GM21576 (cell line): ENCODE results near the gene ZNHIT6.
"Not testable (repeated sequence)": the region's sequence is repeated elsewhere in the genome, so short reads cannot be mapped to it uniquely, and the experiment has no call there.

ENCODE experiments used
- ATAC-seq: cut with Tn5 transposase; IDR thresholded peaks from one replicate; pipeline ENCODE4 v1.9.1; 2021; ENCODE audit warnings: mild to moderate bottlenecking, moderate library complexity; ENCODE audit not compliant: unreplicated experiment

ZNHIT6 gene

DNA sequence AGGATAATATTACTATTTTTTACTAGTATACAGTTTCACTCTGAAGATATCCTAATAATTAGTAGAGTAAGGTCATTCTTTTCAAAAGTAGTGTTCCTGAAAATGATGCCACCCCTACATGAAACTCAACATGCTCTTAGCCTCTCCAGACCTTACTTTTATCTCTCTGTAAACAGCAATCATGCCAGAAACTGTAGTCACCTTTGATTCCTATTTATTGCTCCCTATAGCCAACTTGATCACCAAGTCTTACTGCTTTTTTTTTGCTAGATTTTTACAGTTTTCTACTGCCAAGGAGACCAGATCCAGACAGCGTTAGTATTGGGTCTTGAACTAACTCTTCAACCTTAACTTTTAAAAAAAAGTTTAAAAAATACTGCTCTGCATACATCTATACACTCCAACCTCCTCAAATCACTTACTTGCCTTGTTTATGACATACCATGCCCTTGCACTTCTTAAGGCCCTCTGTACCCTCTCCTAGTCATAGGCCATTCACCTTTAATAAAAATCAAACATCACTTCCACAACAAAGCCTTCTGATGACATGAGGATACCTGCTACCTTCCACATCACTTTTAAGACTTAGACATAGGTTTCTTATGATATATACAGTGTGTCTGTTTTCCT, 36.1 kb downstream of the ZNHIT6 start:
- ATAC-seq, result no peak

DNA sequence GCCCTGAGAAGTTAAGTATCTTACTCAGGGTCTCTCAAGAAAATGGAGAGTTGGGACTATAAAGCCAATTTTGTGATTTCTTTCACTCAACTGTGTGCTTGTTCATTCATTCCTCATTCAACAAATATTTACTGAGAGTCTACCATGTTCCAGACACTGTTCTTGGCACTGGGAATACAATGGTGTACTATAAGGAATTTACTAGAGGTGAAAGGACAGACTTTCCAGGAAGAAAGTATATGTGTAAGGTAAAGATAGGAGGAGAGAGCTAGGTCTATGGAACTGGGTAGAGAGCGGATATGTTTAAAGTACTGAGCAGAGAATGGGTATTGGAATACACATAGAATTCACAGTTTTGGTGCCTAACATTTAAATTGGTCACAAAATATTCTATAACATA, 42.3 kb downstream of the ZNHIT6 start:
- no peak for ATAC-seq

DNA sequence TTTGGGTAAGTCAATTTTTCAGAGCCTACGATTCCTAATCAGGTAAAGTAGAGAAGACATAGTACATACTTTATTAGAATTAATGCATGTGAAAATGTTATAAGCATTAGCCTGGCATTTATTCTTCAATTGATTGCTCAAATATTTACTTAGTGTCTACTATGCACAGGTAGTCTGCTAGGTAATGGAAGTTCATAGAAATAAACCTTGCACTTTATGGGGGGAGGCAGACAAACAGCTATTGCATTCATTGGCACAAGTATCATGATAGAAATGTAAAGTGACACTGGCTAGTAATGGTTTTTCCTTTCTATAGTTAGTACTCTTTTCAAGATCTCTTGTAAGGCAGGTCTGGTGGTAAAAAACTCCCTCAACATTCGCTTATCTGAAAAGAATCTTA, 44.9 kb downstream of the ZNHIT6 start:
- no peak for ATAC-seq

- ATAC-seq, result no peak
These were observed 46.5 kb downstream of the ZNHIT6 start for GRCh38 chr1:85661767-85662166.

DNA sequence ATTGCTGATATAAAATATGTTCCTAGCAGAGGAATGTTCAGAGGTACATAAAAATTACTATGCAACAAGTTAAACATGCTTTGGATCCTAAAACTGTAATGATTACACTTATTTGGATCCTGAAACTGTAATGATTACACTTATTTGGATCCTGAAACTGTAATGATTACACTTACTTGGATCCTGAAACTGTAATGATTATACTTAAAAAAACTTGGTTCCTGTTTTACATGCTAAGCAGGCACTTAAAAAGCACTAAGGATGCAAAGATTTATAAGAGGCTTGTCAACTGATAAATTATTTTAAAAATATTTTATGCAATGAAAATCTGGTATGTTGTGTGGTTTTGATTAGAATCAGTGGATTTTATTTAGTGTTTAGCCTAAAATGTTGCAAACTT, 47.7 kb downstream of the ZNHIT6 start:
- ATAC-seq, result no peak

GRCh38 chr1:85659174-85659573, 49.1 kb downstream of the ZNHIT6 start:
- no peak for ATAC-seq

DNA sequence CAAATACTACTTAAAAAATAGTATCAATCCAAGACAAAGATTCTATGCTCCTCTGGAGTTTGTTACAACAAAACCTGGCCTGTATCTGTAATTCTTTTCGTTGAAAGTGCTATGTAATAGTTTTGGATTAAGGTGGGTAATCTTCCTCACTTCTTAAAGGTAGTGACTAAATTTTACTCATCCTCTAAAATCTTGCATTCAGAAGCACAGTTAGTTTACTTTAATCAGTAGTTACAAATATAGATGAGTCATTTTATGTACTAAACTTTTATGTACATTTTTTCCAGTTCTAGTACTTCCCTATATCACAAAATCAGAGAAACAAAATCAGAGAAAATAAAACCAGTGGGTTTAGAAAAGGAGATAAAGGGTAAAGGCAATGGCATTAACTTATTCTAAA, 51.3 kb downstream of the ZNHIT6 start:
- no peak for ATAC-seq

GRCh38 chr1:85656256-85656655, 52.0 kb downstream of the ZNHIT6 start:
- no peak for ATAC-seq

DNA sequence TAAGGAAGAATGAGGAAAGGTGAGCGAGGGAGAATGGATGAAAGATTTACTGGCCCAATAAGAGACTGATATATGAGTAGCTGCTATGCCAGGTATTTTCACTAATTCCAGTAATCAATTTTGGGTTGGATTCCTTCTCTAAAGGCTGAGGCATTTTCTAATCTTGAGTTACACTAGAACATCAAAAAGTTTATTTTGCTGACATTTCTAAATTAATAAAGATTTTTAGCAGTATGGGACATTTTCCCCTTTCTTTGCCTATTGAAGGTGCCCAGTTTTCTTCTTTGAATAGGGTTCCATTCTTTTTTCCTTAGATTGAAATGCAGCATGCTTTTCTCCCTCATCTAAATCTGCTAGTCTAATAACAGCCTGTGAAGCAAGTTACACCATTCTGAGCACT, 52.9 kb downstream of the ZNHIT6 start:
- no peak for ATAC-seq

DNA sequence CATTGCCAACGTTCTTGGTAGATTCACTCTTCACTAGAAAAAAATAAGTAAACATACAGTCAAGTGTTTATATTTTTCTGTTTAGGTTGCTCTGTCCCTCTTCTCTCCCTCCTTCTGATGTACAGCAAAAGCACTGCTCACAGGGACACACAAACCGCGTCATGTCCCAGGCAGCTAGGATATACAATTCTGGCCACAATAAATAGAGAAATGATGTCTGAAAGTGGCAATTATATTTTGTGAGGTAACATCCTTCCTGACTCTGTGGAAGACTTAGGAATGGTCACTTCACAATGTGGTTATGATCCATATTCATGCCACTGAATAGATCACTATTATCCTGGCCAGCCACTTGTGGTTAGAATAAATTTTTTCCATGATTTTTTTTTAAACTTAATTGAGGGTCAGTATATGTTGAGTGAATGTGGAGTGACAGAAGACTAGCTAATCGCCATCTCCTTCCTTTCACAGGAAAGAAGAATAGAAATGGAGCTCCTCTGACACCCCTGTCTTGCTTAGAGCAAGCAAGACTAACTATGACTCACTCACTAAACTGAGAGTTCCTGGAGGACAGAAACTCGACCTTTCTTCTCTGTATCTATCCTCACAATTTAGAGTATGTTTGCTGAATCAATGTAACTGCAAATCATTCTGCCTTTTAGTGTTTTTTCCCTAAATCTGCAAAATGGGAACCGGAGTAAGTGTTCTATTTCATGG, 54.0 kb downstream of the ZNHIT6 start:
- no peak for ATAC-seq

DNA sequence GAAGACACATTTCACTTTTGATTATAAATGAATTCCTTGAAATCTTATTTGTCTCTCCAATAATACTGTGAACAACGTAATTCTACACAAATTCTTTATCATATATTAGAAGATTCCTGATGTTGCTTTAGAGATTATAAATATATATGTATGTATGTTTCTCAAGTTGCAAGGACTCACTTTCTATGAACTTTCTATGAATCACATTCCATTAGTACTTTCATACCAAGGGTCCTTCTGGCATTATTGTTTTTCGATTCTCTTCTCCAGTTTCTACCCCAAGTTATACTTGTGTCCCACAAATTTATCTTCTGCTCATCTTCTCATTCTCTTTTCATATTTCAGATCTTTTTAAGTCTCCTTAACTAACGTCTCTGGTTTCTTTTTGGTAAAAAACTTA, 55.9 kb downstream of the ZNHIT6 start:
- ATAC-seq, result no peak

DNA sequence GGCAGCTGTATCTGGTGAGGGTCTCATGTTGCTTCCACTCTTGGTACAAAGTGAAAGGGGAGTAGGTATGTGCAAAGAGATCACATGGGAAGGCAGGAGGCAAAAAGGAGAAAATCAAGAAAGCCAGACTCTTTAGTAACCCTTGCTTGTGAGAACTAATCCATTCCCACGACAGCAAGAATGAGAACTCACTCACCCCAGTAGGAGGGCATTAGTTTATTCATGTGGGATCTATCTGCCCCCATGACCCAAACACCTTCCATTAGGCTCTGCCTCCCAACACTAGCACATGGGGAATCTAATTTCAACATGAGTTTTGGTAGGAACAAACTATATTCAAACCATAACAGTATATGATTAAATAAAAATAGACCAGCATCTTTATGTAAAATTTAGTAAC, 57.6 kb downstream of the ZNHIT6 start:
- no peak for ATAC-seq

DNA sequence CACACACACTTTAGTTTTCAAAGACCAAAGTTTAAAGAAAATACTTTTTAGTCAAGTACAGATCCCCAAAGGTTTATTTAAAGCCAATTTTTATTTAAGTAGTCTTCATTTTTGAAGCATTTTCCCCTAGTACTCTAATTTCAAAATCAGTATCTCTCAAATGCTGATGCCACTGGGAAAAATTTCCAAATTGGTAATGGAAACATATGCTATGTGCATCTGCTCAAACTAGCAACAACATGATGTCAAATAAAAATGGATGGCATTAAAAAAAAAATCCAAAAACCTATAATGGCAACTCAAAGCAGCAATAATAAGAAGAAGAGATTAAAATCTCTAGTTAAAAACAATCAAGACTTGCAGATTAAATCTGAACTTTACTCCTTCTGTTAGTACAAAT, 58.6 kb downstream of the ZNHIT6 start:
- ATAC-seq, result no peak

DNA sequence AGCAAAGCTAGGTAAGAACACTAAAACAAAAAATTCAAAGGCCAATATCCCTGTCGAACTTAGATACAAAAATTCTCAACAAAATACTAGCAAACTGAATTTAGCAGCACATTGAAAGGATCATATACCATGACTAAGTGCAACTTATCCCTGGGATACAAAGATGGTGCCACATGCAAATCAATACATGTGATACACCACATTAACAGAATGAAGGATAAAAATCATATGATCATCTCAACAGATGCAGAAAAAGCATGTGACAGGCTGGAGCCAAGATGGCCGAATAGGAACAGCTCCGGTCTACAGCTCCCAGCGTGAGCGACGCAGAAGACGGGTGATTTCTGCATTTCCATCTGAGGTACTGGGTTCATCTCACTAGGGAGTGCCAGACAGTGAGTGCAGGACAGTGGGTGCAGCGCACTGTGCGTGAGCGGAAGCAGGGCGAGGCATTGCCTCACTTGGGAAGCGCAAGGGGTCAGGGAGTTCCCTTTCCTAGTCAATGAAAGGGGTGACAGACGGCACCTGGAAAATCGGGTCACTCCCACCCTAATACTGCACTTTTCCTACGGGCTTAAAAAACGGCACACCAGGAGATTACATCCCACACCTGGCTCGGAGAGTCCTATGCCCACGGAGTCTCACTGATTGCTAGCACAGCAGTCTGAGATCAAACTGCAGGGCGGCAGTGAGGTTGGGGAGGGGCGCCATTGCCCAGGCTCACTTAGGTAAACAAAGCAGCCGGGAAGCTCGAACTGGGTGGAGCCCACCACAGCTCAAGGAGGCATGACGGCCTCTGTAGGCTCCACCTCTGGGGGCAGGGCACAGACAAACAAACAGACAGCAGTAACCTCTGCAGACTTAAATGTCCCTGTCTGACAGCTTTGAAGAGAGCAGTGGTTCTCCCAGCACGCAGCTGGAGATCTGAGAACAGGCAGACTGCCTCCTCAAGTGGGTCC, 66.4 kb downstream of the ZNHIT6 start:
- not testable (repeated sequence) for ATAC-seq

GRCh38 chr1:85639920-85640319, 68.3 kb downstream of the ZNHIT6 start:
- ATAC-seq, result not testable (repeated sequence)

- ATAC-seq, result no peak
These were observed 69.8 kb downstream of the ZNHIT6 start for GRCh38 chr1:85638412-85638811.

DNA sequence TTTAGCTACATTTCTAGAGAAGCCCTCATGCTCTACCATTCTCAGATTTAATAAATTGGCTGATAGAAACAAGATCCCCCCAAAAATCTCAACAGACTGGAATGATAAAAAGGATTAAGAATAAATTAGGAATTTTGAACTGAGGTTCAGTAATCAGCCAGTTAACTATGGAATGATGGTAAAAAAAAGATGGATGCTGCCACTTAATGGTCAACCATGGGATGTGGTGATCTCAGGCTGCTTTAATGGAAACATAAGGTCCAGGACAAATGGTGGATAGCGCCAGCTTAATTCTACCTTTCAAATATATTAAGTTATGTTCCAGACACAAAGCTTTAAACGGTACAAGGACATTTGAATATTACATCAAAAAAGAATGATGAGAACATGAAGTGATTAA, 77.7 kb downstream of the ZNHIT6 start:
- ATAC-seq, result no peak

DNA sequence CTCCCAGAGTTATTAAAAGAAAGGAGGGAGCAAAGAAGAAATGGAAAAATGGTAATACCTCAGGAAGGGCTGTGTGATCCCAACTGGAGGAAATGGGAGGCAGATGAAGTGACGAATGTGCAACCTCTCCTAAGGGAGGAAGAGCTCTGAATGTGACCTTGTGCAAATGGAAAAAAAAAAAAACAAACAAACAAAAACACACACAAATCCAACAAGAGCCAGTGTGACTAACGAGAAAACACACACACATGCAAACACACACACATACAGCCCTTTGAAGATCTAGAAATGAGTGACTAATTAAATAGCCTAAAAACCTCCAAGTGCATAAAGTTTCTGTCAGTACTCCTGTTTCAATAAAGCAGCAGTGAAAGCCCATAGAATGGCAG, 78.7 kb downstream of the ZNHIT6 start:
- ATAC-seq, result no peak

GRCh38 chr1:85628791-85629531, 79.3 kb downstream of the ZNHIT6 start:
- no peak for ATAC-seq

- ATAC-seq, result no peak
These were observed 81.4 kb downstream of the ZNHIT6 start for GRCh38 chr1:85626818-85627217.

DNA sequence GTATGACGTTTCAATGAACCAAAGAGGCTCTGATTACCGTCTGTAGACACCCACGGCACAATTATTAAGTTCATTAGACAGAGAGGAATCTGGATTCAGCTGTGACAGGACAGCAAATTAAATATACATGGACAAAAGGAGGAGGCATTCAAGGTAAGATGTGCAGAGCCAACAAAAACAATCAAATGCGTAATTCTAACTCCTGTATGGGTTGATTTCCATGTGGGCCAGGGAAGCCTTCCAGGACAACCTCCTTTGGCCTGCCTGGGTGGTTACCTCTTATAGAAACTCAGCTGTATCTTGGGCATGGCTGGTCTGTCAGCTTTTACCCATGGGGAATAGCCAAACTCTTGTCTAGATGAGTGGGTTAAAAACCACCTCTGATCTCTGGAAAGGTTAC, 83.9 kb downstream of the ZNHIT6 start:
- no peak for ATAC-seq
